GM23248 (cell line): ENCODE measurements around the gene CDKAL1.

Experiments used
- EZH2 ChIP-seq: fragments of 200-600 bp; sonication (generic); IDR thresholded peaks from 2 replicates; pipeline ENCODE4 v1.6.1; 2018; ENCODE audit warnings: antibody characterized with exemption, mild to moderate bottlenecking; ENCODE audit not compliant: insufficient read depth, poor library complexity, severe bottlenecking
- EZH2phosphoT487 ChIP-seq: fragments of 200-600 bp; sonication (generic); IDR thresholded peaks from 2 replicates; pipeline ENCODE4 v1.6.1; 2018; ENCODE audit warnings: antibody characterized with exemption, moderate library complexity, mild to moderate bottlenecking, low read depth; ENCODE audit not compliant: insufficient read depth

DNA sequence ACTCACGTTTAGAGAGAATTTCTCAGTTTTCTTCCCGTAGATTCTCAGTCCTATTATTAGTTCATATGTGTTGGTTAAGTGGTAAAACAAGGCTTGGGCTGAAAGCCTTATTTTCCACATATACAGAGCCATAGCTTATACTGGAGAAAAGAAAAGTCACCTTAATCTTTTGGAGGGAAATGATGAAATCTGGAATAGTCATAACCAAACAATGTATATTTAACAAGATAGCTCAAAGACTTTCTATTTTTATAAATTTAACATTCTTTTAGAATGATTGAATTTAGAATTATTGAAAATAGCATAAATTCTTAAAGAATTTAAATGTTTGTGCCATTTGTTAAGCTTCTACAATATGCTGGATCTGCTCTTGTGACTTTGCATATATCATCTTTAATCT, 85.8 kb downstream of the CDKAL1 start:
- no peak for TF ChIP-seq EZH2
- no peak for TF ChIP-seq EZH2phosphoT487
